Measurements from ENCODE around the gene MLF1.
A peak's percentile ranks its signal among the peaks of the same experiment; 100 is the strongest.

Gene MLF1

DNA sequence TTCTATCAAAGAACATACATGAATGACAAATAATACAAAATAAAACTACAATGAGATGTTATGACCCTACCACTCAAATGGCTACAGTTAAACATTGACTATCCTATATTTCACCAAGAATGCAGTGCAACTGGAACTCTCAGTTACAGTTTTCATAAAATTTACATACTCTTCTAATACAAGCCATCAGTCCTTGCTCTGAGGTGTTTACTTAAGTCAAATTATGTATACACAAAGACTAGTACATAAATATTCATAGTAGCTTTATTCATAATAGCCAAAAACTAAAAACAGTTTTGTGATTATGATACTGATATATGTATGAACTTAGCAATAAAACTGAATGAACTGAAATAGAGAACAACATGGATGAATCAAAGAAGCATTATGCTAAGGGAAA, 19.2 kb downstream of the MLF1 start:
- no peak for DNase-seq

- DNase-seq, result no peak
Observed at GRCh38 chr3:158600787-158601186, 29.8 kb downstream of the MLF1 start.

DNA sequence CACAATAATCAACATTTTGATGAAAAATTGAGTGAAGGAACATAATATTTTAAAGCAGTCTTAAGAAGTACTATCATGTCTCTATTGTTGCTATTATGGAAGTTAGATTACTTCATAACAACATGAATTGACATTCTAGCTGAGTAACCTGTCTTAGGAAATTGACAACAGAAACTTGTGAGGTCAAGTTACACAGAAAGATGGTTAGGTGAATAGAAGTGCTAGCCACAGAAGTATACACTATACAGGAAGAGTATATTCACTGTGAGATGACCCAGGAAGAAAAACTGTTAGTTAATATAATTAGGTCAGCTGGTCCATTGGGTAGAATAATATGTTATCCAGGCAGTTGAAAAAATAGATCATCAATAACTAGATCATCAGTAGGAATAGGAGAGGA, 31.2 kb downstream of the MLF1 start:
- no peak for DNase-seq

DNA sequence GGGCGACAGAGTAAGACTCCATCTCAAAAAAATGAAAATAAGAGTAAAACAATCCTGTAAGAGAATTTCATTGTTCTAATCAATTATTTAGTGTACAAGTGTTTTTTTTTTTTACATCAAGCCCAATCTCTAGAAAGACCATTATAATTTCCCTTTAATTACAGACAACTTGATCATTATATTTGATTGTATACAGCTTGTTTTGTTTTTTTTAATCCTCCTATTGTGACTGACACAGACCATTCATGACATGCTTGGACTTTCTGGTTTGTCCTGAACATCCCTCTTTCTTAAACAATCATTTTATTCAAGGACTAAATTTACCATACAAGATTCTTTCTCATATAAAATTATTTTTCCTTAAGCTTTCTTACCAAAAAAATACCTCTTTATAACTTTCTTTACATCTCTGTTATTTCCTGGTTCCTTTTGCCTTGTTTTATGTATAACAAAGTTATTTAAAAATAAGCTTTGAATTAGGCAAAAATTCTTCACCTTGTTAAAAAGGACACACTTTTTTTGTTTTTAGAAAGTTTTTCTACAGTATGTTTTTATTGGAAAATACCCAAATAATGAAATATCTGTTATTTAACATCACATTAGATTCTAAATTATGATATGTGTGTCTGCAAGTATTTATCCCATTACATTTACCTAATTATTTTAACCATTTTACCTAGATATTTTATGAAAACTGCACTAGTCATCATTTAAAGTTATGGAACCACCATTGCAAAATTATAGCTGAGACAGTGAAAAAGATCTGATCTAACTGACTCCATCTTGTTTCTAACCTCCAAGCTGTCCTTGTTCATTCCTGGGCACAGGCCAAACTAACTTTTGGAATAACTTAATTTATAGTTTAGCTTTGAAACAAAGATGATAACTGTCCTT, 47.2 kb downstream of the MLF1 start:
- DNase-seq, result no peak

DNA sequence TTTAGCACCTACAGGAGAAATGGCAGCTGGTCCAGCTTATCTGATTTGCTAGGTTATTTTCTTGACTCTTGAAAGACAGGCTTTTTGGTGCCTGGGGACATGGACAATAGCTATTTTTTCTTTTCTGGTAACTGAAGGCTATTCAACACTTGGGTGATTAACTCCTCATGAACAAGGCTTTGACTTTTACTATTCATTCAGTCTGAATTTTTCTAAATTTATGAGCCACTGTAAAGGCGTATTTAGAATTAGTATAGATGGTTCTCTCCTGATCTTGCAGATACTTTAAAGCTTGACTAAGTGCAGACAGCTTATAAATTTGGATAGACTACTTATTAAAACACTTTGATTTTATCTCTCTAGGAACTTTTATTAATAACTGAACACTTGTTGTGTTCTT, 54.9 kb downstream of the MLF1 start:
- no peak for DNase-seq

DNA sequence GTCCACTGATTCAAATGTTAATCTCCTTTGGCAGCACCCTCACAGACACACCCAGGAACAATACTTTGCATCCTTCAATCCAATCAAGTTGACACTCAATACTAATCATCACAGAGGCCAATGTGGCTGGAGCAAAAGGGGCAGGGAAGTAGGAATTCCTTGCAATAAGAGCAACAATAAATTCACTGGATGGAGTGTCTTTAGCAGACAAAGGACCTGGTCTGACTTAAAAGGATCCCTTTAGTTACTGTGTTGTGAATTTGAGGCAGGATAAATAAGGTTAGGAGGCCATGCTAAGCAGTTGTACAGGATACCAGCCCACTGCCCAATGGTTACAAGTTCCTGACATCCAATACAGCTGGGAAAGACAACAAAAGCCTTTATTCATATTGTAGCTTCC, 61.0 kb downstream of the MLF1 start:
- no peak for DNase-seq

GRCh38 chr3:158640646-158641045, 69.7 kb downstream of the MLF1 start:
- DNase-seq, result no peak

DNA sequence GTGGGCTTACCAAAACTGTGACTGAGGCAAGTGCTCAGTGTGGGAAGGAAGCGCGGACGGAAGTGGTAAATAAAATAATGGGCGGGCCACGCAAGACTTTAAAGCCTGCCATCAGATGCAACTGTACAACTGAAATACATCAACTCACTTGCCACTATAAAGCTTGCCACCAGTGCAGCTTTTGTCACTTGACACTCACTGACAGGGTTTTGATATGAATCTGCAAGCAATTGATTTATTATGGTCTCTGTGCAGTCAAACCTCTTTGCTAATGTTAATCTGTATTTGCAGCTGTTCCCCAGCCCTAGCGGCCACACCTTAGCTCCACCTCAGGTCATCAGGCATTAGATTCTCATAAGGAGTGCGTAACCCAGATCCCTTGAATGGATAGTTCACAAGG, 71.0 kb downstream of the MLF1 start:
- no peak for DNase-seq

DNA sequence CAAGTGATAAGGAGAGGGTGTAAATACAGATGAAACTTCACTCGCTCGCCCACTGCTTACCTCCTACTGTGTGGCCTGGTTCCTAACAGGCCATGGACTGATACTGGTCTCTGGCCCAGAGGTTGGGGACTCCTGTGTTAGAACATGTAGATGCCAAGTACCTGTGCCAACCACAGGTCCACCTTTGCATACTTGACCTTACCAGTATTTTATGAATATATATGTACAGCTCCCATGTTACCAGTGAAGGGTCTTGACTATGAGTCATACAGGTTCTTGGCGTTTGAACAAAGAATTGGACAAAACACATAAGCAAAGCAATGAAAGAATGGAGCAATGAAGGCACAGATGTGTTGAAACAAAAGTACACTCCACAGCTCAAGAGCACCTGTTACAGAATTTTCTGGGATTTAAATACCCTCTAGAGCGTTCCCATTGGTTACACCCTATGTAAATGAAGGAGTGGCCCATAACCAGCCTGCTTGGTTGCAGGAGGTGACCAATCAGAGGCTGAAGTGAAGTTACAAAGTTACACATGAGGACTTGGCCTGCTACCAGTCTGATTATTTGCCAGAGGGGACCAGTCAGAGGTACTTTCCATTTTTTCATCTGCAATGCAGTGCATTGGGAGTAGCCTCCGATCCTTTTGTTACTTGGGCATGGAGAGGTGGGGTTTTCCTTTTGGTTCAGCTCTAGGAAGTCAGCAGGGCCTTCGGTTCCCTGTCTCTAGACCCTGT, 71.6 kb downstream of the MLF1 start:
- no peak for DNase-seq

DNA sequence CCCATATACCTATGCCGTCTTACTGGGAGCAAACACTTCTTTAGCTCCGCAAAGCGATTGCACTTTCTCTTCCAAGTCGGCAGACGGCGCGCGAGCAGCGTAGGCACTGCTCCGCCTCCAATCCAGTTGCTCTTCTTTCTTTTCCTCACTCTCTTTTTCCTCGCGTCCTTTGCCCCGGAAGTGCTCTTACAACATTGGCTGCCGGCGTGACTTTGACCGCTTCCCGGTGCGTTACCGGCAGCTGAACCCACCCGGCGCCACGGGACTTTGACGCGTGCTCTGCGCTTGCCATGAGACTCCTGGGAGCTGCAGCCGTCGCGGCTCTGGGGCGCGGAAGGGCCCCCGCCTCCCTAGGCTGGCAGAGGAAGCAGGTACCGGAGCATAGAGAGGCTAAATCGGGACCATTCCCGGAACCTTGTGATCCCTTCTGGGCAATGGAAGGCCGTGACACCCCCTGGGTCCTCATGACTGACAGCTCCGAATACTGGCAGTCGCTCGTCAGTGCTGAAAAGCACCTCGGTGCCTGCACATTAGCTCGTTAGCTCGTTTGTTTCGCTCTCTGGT, 73.4 kb downstream of the MLF1 start, which contains the start of gene GFM1:
Gene GFM1 (plus strand): TSS at position 183 of the 564 bp plus-strand sequence. CDS start 108 bp downstream, at position 291.
- peak; percentile 86 for DNase-seq

GRCh38 chr3:158649791-158650190, 78.8 kb downstream of the MLF1 start:
- no peak for DNase-seq

- no peak for DNase-seq
Observed at GRCh38 chr3:158651192-158651591, 80.2 kb downstream of the MLF1 start.

- no peak for DNase-seq
Observed at GRCh38 chr3:158652463-158652862, 81.5 kb downstream of the MLF1 start.

Measured in T-helper 9 cell (primary cell).